Suprapubic skin (tissue), 4 donors: ENCODE measurements around the gene KDM8.

Experiments used
- POLR2A ChIP-seq, 2 donors: fragments of 450-650 bp; IDR thresholded peaks; one replicate each; pipeline ENCODE4 v1.6.1; 2017; ENCODE audit warnings: antibody characterized with exemption in 2 of 2, mild to moderate bottlenecking in 2 of 2, moderate library complexity in 2 of 2
- POLR2AphosphoS5 ChIP-seq, 3 donors: sonication (generic); formaldehyde crosslinking; IDR thresholded peaks; one replicate each; pipeline ENCODE4 v1.6.1; 2017; ENCODE audit warnings: antibody characterized with exemption in 3 of 3
- TF ChIP-seq, protein P1 (sequence below), 2 donors: fragments of 200-600 bp in 1 of 2; fragments of 450-650 bp in 1 of 2; sonication (generic) in 1 of 2; IDR thresholded peaks; one replicate each; pipeline ENCODE4 v1.5.1; 2016 to 2019; ENCODE audit warnings: antibody characterized with exemption in 2 of 2, mild to moderate bottlenecking in 1 of 2, moderate library complexity in 1 of 2

DNA sequence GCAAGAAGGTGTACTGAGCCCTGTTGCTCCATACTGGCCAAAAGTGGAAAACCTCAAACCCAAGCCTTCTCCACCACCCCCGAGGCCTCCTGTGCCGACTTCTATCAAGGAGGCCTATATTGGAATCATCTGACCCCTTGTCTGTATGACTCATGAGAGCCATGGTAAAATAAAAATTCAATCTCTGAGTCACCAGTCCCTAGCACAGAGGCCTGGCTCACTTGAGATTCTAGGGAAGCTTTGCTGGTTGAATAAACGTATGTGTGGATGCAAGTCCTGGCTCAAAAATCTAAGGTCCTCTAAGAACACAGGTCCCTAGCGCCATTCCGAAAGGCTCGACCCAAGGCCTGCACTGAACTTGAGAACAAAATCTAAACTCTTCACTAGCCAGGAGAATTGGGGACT is 50.2 kb downstream of the KDM8 start:
- TF ChIP-seq, protein P1, sequence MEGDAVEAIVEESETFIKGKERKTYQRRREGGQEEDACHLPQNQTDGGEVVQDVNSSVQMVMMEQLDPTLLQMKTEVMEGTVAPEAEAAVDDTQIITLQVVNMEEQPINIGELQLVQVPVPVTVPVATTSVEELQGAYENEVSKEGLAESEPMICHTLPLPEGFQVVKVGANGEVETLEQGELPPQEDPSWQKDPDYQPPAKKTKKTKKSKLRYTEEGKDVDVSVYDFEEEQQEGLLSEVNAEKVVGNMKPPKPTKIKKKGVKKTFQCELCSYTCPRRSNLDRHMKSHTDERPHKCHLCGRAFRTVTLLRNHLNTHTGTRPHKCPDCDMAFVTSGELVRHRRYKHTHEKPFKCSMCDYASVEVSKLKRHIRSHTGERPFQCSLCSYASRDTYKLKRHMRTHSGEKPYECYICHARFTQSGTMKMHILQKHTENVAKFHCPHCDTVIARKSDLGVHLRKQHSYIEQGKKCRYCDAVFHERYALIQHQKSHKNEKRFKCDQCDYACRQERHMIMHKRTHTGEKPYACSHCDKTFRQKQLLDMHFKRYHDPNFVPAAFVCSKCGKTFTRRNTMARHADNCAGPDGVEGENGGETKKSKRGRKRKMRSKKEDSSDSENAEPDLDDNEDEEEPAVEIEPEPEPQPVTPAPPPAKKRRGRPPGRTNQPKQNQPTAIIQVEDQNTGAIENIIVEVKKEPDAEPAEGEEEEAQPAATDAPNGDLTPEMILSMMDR (IDR thresholded peaks at IDR 0.05) = no peak
- TF ChIP-seq POLR2A (IDR thresholded peaks at IDR 0.05) (no peak), POLR2AphosphoS5 (IDR thresholded peaks at IDR 0.05) (no peak)
